ENCODE measurements around the gene JARID2.

JARID2 gene

GRCh38 chr6:15243910-15244619, 1.8 kb upstream of the JARID2 start:
- Histone ChIP-seq H3K27me3 (ENCODE audit: insufficient read depth, low read depth, severe bottlenecking) (no peaks in the 10 kb centered on the region), H3K27ac (peak overlapping the region; percentile 81), H3K36me3 (no peaks in the 10 kb centered on the region), H3K9me3 (ENCODE audit: severe bottlenecking) (no peaks in the 10 kb centered on the region), H3K4me3 (ENCODE audit: low read depth, low read length) (peak overlapping the region; percentile 99)
- no peak for TF ChIP-seq CTCF (IDR thresholded peaks at IDR 0.05; ENCODE audit: low read depth, low read length)
- DNase-seq: no peak

- H3K9me3 ChIP-seq (ENCODE audit: severe bottlenecking): no peaks in the 10 kb centered on the region
- H3K36me3 ChIP-seq: no peaks in the 10 kb centered on the region
- no peak for TF ChIP-seq CTCF (IDR thresholded peaks at IDR 0.05; ENCODE audit: low read depth, low read length)
- H3K27me3 ChIP-seq (ENCODE audit: insufficient read depth, low read depth, severe bottlenecking): no peaks in the 10 kb centered on the region
- peak overlapping the region; percentile 99 for H3K4me3 ChIP-seq (ENCODE audit: low read depth, low read length)
- DNase-seq: peak; percentile 88
- peak overlapping the region; percentile 82 for H3K27ac ChIP-seq
Measured at GRCh38 chr6:15244620-15245360, 1.1 kb upstream of the JARID2 start.

- H3K4me3 ChIP-seq (ENCODE audit: low read depth, low read length): peak overlapping the region; percentile 99
- TF ChIP-seq CTCF (IDR thresholded peaks at IDR 0.05; ENCODE audit: low read depth, low read length): no peak
- H3K27me3 ChIP-seq (ENCODE audit: insufficient read depth, low read depth, severe bottlenecking): no peaks in the 10 kb centered on the region
- DNase-seq: no peak
- H3K36me3 ChIP-seq: no peaks in the 10 kb centered on the region
- H3K27ac ChIP-seq: peak overlapping the region; percentile 82
- no peaks in the 10 kb centered on the region for H3K9me3 ChIP-seq (ENCODE audit: severe bottlenecking)
Measured at GRCh38 chr6:15246217-15246665, 372 bp downstream of the JARID2 start.

- H3K27me3 ChIP-seq (ENCODE audit: insufficient read depth, low read depth, severe bottlenecking): no peaks in the 10 kb centered on the region
- no peaks in the 10 kb centered on the region for H3K9me3 ChIP-seq (ENCODE audit: severe bottlenecking)
- no peak for TF ChIP-seq CTCF (IDR thresholded peaks at IDR 0.05; ENCODE audit: low read depth, low read length)
- H3K4me3 ChIP-seq (ENCODE audit: low read depth, low read length): peak overlapping the region; percentile 99
- peak overlapping the region; percentile 82; the same call in 1 of the 2 replicates for H3K27ac ChIP-seq
- no peaks in the 10 kb centered on the region for H3K36me3 ChIP-seq
- DNase-seq: peak; percentile 47
Measured at GRCh38 chr6:15246666-15247499, 1.0 kb downstream of the JARID2 start.

GRCh38 chr6:15247500-15248450, 1.9 kb downstream of the JARID2 start:
- Histone ChIP-seq H3K4me3 (ENCODE audit: low read depth, low read length) (peak overlapping the region; percentile 99), H3K27ac (peak overlapping the region; percentile 64), H3K9me3 (ENCODE audit: severe bottlenecking) (no peaks in the 10 kb centered on the region), H3K36me3 (no peaks in the 10 kb centered on the region), H3K27me3 (ENCODE audit: insufficient read depth, low read depth, severe bottlenecking) (no peaks in the 10 kb centered on the region)
- DNase-seq: peak; percentile 63
- peak; percentile 35; the same call in 1 of the 2 replicates for TF ChIP-seq CTCF (IDR thresholded peaks at IDR 0.05; ENCODE audit: low read depth, low read length)
